Testis (tissue), 5 donors: ENCODE measurements around the gene GPATCH3. TPM values are rescaled to one million over a fixed set of nuclear protein-coding genes. Genes with fewer than 3 reads are reported as not detected.
"Not testable (repeated sequence)": the region's sequence is repeated elsewhere in the genome, so short reads cannot be mapped to it uniquely, and the experiment has no call there.

Experiments
- DNase-seq: peaks from one replicate; pipeline ENCODE4 v3.0.0-alpha.2; 2019
- H3K27ac ChIP-seq, 2 donors: fragments of 200-600 bp; sonication (generic); one replicate each; pipeline ENCODE4 v1.5.1; 2019
- H3K27me3 ChIP-seq: fragments of 200-600 bp; sonication (generic); one replicate; pipeline ENCODE4 v1.5.1; 2019
- H3K36me3 ChIP-seq: fragments of 200-600 bp; sonication (generic); one replicate; pipeline ENCODE4 v1.5.1; 2017; ENCODE audit warnings: low read depth; ENCODE audit errors: missing control alignments
- H3K4me1 ChIP-seq: fragments of 200-600 bp; sonication (generic); one replicate; pipeline ENCODE4 v1.5.1; 2019
- H3K4me3 ChIP-seq, 2 donors: fragments of 200-600 bp; sonication (generic); one replicate each; pipeline ENCODE4 v1.5.1; 2017 to 2019
- H3K9me3 ChIP-seq: fragments of 200-600 bp; sonication (generic); one replicate; pipeline ENCODE4 v1.5.1; 2017
- CTCF ChIP-seq, 3 experiments: fragments of 450-650 bp in 2 of 3; fragments of 200-600 bp in 1 of 3; sonication (generic) in 1 of 3; IDR thresholded peaks; one replicate each; pipeline ENCODE4 v1.5.1; 2016 to 2019; ENCODE audit warnings: antibody characterized with exemption in 3 of 3, mild to moderate bottlenecking in 2 of 3, moderate library complexity in 1 of 3
- POLR2A ChIP-seq: fragments of 450-650 bp; IDR thresholded peaks from one replicate; pipeline ENCODE4 v1.6.1; 2017; ENCODE audit warnings: antibody characterized with exemption, mild to moderate bottlenecking, moderate library complexity
- WGBS, 2 donors: methylation state at CpG; one replicate each; pipeline ENCODE4 v1.1.5; 2018; 5-methylcytosine and 5-hydroxymethylcytosine counted together
- intact Hi-C: fragments of 100-400 bp; cut with DNase I; formaldehyde crosslinking; loops from one replicate; pipeline ENCODE4 v1.15.1; 2023; ENCODE audit warnings: low total_unique reads
- long read RNA-seq, 2 donors: transcript quantifications; one replicate each; lab custom pipeline, GENCODE V29; 2026
- polyA plus RNA-seq: library from polyadenylated mRNA; stranded (reverse); fragments of 350-450 nt; fragmentation: Illumina TruSeq; extraction: RNeasy Lipid Tissue Mini Kit (QIAGEN cat#74804); gene quantifications from one replicate; pipeline ENCODE4 v1.2.3, GENCODE V29; 2014; ENCODE audit warnings: low read depth, low replicate concordance; ENCODE audit not compliant: insufficient read depth
- total RNA-seq, 2 donors: library from RNA; depleted of rRNA; stranded (reverse); fragments of >200 nt; gene quantifications; one replicate each; pipeline ENCODE4 v1.2.3, GENCODE V29; 2016

Gene GPATCH3
- 10 to 100 TPM; 16.5 to 18.9 TPM for total RNA-seq
- 17.7 TPM for polyA plus RNA-seq
- long read RNA-seq, donor 1, transcript GPATCH3-201 (7 exons, 2,123 nt) = major isoform, 8 of 8 reads
- long read RNA-seq, donor 1, partial matches to known transcripts = 0 of 8 reads
- long read RNA-seq, donor 1, other reads (novel, unspliced or antisense) = 0 of 8 reads
- long read RNA-seq, donor 2, partial matches to known transcripts = 0 of 4 reads
- long read RNA-seq, donor 2, other reads (novel, unspliced or antisense) = 0 of 4 reads

GRCh38 chr1:26900001-26900814 is at the start of gene GPATCH3:
Gene GPATCH3 (minus strand): TSS chr1:26900467. CDS start chr1:26900442, 25 bp downstream.
- H3K27me3 ChIP-seq = no peaks in the 10 kb centered on the region
- DNase-seq = peak; percentile 95
- H3K27ac ChIP-seq = peak within 1 kb of the TSS; percentile 63 to 79
- 0% methylated on average over 38 to 50 of the region's 50 CpGs for WGBS, 2 donors
- peaks cover 9% of the 10 kb centered on the region for H3K4me1 ChIP-seq
- intact Hi-C loops = no loop called here
- no peaks in the 10 kb centered on the region for H3K36me3 ChIP-seq
- no peak for TF ChIP-seq POLR2A
- TF ChIP-seq CTCF (IDR thresholded peaks at IDR 0.05) = no peak
- H3K4me3 ChIP-seq = peak within 1 kb of the TSS; percentile 77 to 93
- H3K9me3 ChIP-seq = no peaks in the 10 kb centered on the region

DNA sequence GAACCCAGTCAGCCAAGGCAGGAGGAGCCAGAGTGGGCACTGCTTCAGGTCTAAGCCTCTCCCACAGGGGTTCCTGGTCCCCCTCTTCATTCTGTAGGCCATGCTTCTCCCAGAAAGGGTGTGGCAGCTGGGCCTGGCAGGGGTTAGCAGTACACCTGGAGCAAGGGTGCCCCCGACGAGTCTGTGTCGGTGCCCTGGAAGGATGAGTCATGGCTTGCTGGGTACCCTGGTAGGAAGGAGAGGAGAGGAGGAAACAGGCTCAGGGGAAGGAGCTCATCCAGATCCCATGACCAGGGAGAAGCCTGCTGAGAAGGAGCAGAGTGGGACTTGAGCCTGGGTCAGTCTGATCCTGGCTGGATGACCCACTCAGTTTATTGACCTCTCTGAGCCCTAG is 49.7 kb upstream of the GPATCH3 start:
- Histone ChIP-seq H3K27ac (no peak overlapping the region), H3K9me3 (no peaks in the 10 kb centered on the region), H3K4me3 (no peak overlapping the region), H3K27me3 (no peaks in the 10 kb centered on the region), H3K36me3 (no peaks in the 10 kb centered on the region), H3K4me1 (peaks cover 28% of the 10 kb centered on the region)
- intact Hi-C loops = no loop called here
- DNase-seq = no peak
- TF ChIP-seq CTCF (IDR thresholded peaks at IDR 0.05) (no peak), POLR2A (no peak)
- 73 to 78% methylated on average over 3 of the region's 3 CpGs for WGBS, 2 donors

- H3K4me3 ChIP-seq = no peak overlapping the region
- TF ChIP-seq CTCF (IDR thresholded peaks at IDR 0.05) (no peak), POLR2A (no peak)
- no peak for DNase-seq
- H3K9me3 ChIP-seq = no peaks in the 10 kb centered on the region
- no peaks in the 10 kb centered on the region for H3K27me3 ChIP-seq
- WGBS, 2 donors = 50 to 69% methylated on average over 1 of the region's 1 CpG
- H3K27ac ChIP-seq = no peak overlapping the region
- H3K36me3 ChIP-seq = no peaks in the 10 kb centered on the region
- intact Hi-C loops = no loop called here
- H3K4me1 ChIP-seq = peaks cover 28% of the 10 kb centered on the region
Observed at GRCh38 chr1:26949266-26949925, 49.1 kb upstream of the GPATCH3 start.

DNA sequence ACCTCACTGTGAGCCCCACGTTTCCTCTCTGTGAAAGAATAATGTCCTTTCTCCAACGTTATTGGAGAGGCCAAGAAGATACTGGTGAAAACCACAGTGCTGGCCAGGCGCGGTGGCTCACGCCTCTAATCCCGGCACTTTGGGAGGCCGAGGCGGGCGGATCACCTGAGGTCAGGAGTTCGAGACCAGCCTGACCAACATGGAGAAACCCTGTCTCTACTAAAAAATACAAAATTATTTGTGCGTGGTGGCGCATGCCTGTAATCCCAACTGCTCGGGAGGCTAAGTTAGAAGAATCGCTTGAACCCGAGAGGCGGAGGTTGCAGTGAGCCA is 48.4 kb upstream of the GPATCH3 start:
- H3K27ac ChIP-seq, intact Hi-C loops: not testable (repeated sequence)
- WGBS, 2 donors = 87 to 96% methylated on average over 12 to 16 of the region's 16 CpGs

GRCh38 chr1:26946270-26946669 is 46.0 kb upstream of the GPATCH3 start:
- Histone ChIP-seq H3K4me3 (no peak overlapping the region), H3K9me3 (no peaks in the 10 kb centered on the region), H3K36me3 (no peaks in the 10 kb centered on the region), H3K4me1 (peaks cover 28% of the 10 kb centered on the region), H3K27me3 (no peaks in the 10 kb centered on the region), H3K27ac (no peak overlapping the region)
- intact Hi-C loops = no loop called here
- TF ChIP-seq CTCF (IDR thresholded peaks at IDR 0.05) = no peak
- no peak for TF ChIP-seq POLR2A
- 80 to 87% methylated on average over 4 of the region's 4 CpGs for WGBS, 2 donors
- DNase-seq = peak; percentile 36

More for the DNA sequence above, 48.4 kb upstream of the GPATCH3 start:
- DNase-seq, H3K4me3 ChIP-seq, H3K36me3 ChIP-seq, H3K27me3 ChIP-seq, H3K9me3 ChIP-seq: not testable (repeated sequence)
- peaks cover 28% of the 10 kb centered on the region for H3K4me1 ChIP-seq
